ENCODE data around the gene VWA5B2.

Gene VWA5B2

GRCh38 chr3:184282941-184283340 lies 53.6 kb downstream of the VWA5B2 start:
- no peak for DNase-seq

- no peak for DNase-seq
These were observed 54.3 kb downstream of the VWA5B2 start for GRCh38 chr3:184283681-184284080.

- peak; percentile 96 for DNase-seq
These were observed 55.3 kb downstream of the VWA5B2 start for GRCh38 chr3:184284696-184285095.

- DNase-seq, result peak; percentile 73
These were observed 60.1 kb downstream of the VWA5B2 start for GRCh38 chr3:184289426-184289938.

GRCh38 chr3:184290331-184290730 lies 60.9 kb downstream of the VWA5B2 start:
- DNase-seq, result no peak

- no peak for DNase-seq
These were observed 61.8 kb downstream of the VWA5B2 start for GRCh38 chr3:184291044-184291737.
